Fibroblast of the aortic adventitia (primary cell): Measurements from ENCODE around the gene NPHP3. TPM values are rescaled to one million over a fixed set of nuclear protein-coding genes. Genes with fewer than 3 reads are reported as not detected.

Experiments
- DNase-seq: peaks from one replicate; pipeline ENCODE4 v3.0.0-alpha.2; 2010; ENCODE audit warnings: low read depth
- H3K4me3 ChIP-seq: 2 replicates; pipeline ENCODE4 v1.5.1; 2011; ENCODE audit warnings: low read depth, mild to moderate bottlenecking, control low read depth, low read length, moderate library complexity
- total RNA-seq: library from RNA; depleted of rRNA; stranded (reverse); fragments of >200 nt; gene quantifications from 2 replicates; pipeline ENCODE4 v1.2.3, GENCODE V29; 2012; ENCODE audit warnings: low replicate concordance
- TF ChIP-seq, protein P1 (sequence below): IDR thresholded peaks from 2 replicates; pipeline ENCODE4 v1.5.1; 2011; ENCODE audit warnings: mild to moderate bottlenecking, low read length, control low read depth, inconsistent platforms; ENCODE audit not compliant: insufficient read depth

NPHP3 gene
- total RNA-seq, 1 donor = 33.2 TPM

DNA sequence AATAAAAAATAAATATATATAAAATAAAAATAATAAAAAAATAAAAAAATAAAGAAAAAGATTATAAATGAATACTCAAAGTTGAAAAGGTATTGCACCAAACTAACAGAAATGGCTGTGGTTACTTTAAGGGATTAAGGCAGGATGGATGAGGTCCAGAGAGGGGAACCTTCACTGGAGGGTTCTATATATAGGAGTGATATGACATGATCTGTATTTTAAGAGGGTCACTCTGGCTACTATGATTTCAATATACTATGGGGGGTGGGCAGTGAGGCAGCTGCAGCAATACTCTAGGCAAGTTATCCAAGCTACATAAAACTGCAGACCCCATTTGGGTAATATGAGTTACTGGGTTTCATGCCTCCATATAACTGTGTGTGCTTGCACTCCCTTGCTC, 87.2 kb downstream of the NPHP3 start:
- TF ChIP-seq, protein P1, sequence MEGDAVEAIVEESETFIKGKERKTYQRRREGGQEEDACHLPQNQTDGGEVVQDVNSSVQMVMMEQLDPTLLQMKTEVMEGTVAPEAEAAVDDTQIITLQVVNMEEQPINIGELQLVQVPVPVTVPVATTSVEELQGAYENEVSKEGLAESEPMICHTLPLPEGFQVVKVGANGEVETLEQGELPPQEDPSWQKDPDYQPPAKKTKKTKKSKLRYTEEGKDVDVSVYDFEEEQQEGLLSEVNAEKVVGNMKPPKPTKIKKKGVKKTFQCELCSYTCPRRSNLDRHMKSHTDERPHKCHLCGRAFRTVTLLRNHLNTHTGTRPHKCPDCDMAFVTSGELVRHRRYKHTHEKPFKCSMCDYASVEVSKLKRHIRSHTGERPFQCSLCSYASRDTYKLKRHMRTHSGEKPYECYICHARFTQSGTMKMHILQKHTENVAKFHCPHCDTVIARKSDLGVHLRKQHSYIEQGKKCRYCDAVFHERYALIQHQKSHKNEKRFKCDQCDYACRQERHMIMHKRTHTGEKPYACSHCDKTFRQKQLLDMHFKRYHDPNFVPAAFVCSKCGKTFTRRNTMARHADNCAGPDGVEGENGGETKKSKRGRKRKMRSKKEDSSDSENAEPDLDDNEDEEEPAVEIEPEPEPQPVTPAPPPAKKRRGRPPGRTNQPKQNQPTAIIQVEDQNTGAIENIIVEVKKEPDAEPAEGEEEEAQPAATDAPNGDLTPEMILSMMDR = no peak
- no peak overlapping the region for H3K4me3 ChIP-seq
- DNase-seq = no peak

Other genes with a start within 250 kb of the NPHP3 start
- gene ACKR4, start 125.1 kb downstream of the NPHP3 start, total RNA-seq = 11.4 and 175 TPM in 2 replicates
- 37.8 and 38.9 TPM in 2 replicates for gene ACAD11, start 62.6 kb downstream of the NPHP3 start, total RNA-seq
- 39.5 and 120 TPM in 2 replicates for gene UBA5, start 62.1 kb downstream of the NPHP3 start, total RNA-seq